ENCODE data around the gene AFF2. TPM values are rescaled to one million over a fixed set of nuclear protein-coding genes. Genes with fewer than 3 reads are reported as not detected.

Gene AFF2
- total RNA-seq, 1 experiment from 2014 or later = 231 TPM

DNA sequence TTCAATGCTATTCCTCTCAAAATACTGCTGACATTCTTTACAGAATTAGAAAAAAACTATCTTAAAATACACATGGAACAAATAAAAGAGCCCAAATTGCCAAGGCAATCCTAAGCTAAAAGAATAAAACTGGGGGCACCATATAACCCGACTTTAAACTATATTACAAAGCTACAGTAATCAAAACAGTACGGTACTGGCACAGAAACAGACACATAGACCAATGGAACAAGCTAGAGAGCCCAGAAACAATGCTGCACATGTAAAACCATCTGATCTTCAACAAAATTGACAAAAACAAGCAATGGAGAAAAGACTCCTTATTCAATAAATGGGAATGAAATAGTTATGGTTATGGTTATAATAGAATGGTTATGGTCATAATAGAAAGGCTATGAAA is 522.1 kb downstream of the AFF2 start:
- Histone ChIP-seq H3K27ac (ENCODE audit: low read length) (no peak overlapping the region), H3K4me1 (ENCODE audit: low read length) (peaks cover 4% of the 10 kb centered on the region), H3K79me2 (ENCODE audit: low read length) (no peaks in the 10 kb centered on the region), H3K9me2 (replicated peaks; ENCODE audit: insufficient read depth, low read length) (no peaks in the 10 kb centered on the region), H3K4me2 (ENCODE audit: low read depth, low read length, poor library complexity, severe bottlenecking) (no peak overlapping the region), H3K9me3 (ENCODE audit: low read length) (no peaks in the 10 kb centered on the region), H2AFZ (ENCODE audit: low read length) (no peak overlapping the region), H3K36me3 (ENCODE audit: insufficient read depth, low read length) (no peaks in the 10 kb centered on the region), H3K27me3 (ENCODE audit: low read length) (peaks cover 6% of the 10 kb centered on the region; the same call in 1 of the 2 replicates), H3K9ac (ENCODE audit: low read length) (no peak overlapping the region), H4K20me1 (ENCODE audit: insufficient read depth, low read depth, low read length) (no peaks in the 10 kb centered on the region), H3K4me3 (ENCODE audit: low read length) (no peak overlapping the region)
- no peak for DNase-seq

DNA sequence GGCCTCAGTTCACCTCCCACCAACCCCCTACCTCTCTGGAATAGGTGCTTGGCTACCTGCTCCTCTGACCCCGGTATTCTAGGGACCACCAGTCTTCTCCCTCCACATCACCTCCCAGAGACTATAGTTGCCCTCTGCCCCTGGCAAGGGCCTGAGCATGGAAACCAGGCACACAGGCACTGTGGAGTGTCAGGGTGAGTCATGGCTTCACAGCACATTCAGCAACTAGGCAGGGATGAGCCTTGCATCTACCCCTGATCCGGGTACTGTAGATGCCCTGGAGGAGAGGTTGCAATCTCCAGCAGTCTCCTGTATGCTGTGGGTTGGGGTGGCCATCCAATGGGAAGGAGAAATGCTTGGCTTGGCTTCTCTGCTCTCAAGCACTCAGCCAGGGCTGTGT is 532.0 kb downstream of the AFF2 start:
- no peaks in the 10 kb centered on the region for H3K9me2 ChIP-seq (replicated peaks; ENCODE audit: insufficient read depth, low read length)
- DNase-seq = no peak
- peaks cover 22% of the 10 kb centered on the region for H3K4me1 ChIP-seq (ENCODE audit: low read length)
- H4K20me1 ChIP-seq (ENCODE audit: insufficient read depth, low read depth, low read length) = no peaks in the 10 kb centered on the region
- H3K79me2 ChIP-seq (ENCODE audit: low read length) = no peaks in the 10 kb centered on the region
- H3K9me3 ChIP-seq (ENCODE audit: low read length) = no peaks in the 10 kb centered on the region
- no peak overlapping the region for H3K27ac ChIP-seq (ENCODE audit: low read length)
- H3K4me3 ChIP-seq (ENCODE audit: low read length) = no peak overlapping the region
- H3K36me3 ChIP-seq (ENCODE audit: insufficient read depth, low read length) = no peaks in the 10 kb centered on the region
- no peak overlapping the region for H3K4me2 ChIP-seq (ENCODE audit: low read depth, low read length, poor library complexity, severe bottlenecking)
- H2AFZ ChIP-seq (ENCODE audit: low read length) = no peak overlapping the region
- no peak overlapping the region for H3K9ac ChIP-seq (ENCODE audit: low read length)
- H3K27me3 ChIP-seq (ENCODE audit: low read length) = no peaks in the 10 kb centered on the region

GRCh38 chrX:149036086-149036485 is 535.7 kb downstream of the AFF2 start:
- no peak overlapping the region for H3K27ac ChIP-seq (ENCODE audit: low read length)
- peaks cover 22% of the 10 kb centered on the region for H3K4me1 ChIP-seq (ENCODE audit: low read length)
- H3K36me3 ChIP-seq (ENCODE audit: insufficient read depth, low read length) = no peaks in the 10 kb centered on the region
- H3K9me3 ChIP-seq (ENCODE audit: low read length) = no peaks in the 10 kb centered on the region
- no peak overlapping the region for H3K9ac ChIP-seq (ENCODE audit: low read length)
- H4K20me1 ChIP-seq (ENCODE audit: insufficient read depth, low read depth, low read length) = no peaks in the 10 kb centered on the region
- peak; percentile 91 for DNase-seq
- no peaks in the 10 kb centered on the region for H3K9me2 ChIP-seq (replicated peaks; ENCODE audit: insufficient read depth, low read length)
- H3K4me3 ChIP-seq (ENCODE audit: low read length) = no peak overlapping the region
- no peak overlapping the region for H2AFZ ChIP-seq (ENCODE audit: low read length)
- H3K4me2 ChIP-seq (ENCODE audit: low read depth, low read length, poor library complexity, severe bottlenecking) = peak overlapping the region; percentile 31
- H3K27me3 ChIP-seq (ENCODE audit: low read length) = no peaks in the 10 kb centered on the region
- H3K79me2 ChIP-seq (ENCODE audit: low read length) = no peaks in the 10 kb centered on the region

GRCh38 chrX:149037281-149037870 is 537.0 kb downstream of the AFF2 start:
- Histone ChIP-seq H3K36me3 (ENCODE audit: insufficient read depth, low read length) (no peaks in the 10 kb centered on the region), H3K9me3 (ENCODE audit: low read length) (no peaks in the 10 kb centered on the region), H3K9ac (ENCODE audit: low read length) (no peak overlapping the region), H3K4me1 (ENCODE audit: low read length) (peaks cover 22% of the 10 kb centered on the region), H2AFZ (ENCODE audit: low read length) (no peak overlapping the region), H3K79me2 (ENCODE audit: low read length) (no peaks in the 10 kb centered on the region), H4K20me1 (ENCODE audit: insufficient read depth, low read depth, low read length) (no peaks in the 10 kb centered on the region), H3K4me2 (ENCODE audit: low read depth, low read length, poor library complexity, severe bottlenecking) (no peak overlapping the region), H3K4me3 (ENCODE audit: low read length) (no peak overlapping the region), H3K27me3 (ENCODE audit: low read length) (no peaks in the 10 kb centered on the region), H3K27ac (ENCODE audit: low read length) (no peak overlapping the region), H3K9me2 (replicated peaks; ENCODE audit: insufficient read depth, low read length) (no peaks in the 10 kb centered on the region)
- DNase-seq = no peak

DNA sequence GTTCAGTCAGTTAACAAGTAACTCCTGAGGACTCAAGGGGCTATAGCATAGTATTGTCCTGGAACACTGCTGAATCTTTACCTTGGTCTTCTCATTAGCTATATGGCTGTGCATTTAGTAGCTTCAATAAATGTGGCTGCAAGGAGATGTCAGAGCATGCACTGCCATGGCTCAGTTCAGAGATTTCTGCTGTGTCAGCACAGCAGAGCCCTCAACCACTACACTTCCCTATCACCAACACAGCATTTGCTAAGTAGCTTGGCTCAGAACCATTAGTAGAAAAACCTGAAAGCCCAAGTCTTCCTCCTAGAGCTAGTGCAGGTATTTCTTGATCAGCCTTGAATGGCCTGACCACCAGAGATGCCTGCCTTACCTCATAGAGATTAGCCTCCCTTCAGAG is 538.6 kb downstream of the AFF2 start:
- Histone ChIP-seq H3K9me2 (replicated peaks; ENCODE audit: insufficient read depth, low read length) (no peaks in the 10 kb centered on the region), H3K4me3 (ENCODE audit: low read length) (no peak overlapping the region), H2AFZ (ENCODE audit: low read length) (no peak overlapping the region), H3K9me3 (ENCODE audit: low read length) (no peaks in the 10 kb centered on the region), H3K79me2 (ENCODE audit: low read length) (no peaks in the 10 kb centered on the region), H3K36me3 (ENCODE audit: insufficient read depth, low read length) (no peaks in the 10 kb centered on the region), H4K20me1 (ENCODE audit: insufficient read depth, low read depth, low read length) (no peaks in the 10 kb centered on the region), H3K9ac (ENCODE audit: low read length) (no peak overlapping the region), H3K4me2 (ENCODE audit: low read depth, low read length, poor library complexity, severe bottlenecking) (no peak overlapping the region), H3K4me1 (ENCODE audit: low read length) (peaks cover 22% of the 10 kb centered on the region), H3K27me3 (ENCODE audit: low read length) (no peaks in the 10 kb centered on the region), H3K27ac (ENCODE audit: low read length) (no peak overlapping the region)
- no peak for DNase-seq

- Histone ChIP-seq H3K36me3 (ENCODE audit: insufficient read depth, low read length) (no peaks in the 10 kb centered on the region), H2AFZ (ENCODE audit: low read length) (no peak overlapping the region), H3K9ac (ENCODE audit: low read length) (no peak overlapping the region), H3K9me2 (replicated peaks; ENCODE audit: insufficient read depth, low read length) (no peaks in the 10 kb centered on the region), H3K4me3 (ENCODE audit: low read length) (no peak overlapping the region), H3K9me3 (ENCODE audit: low read length) (no peaks in the 10 kb centered on the region), H4K20me1 (ENCODE audit: insufficient read depth, low read depth, low read length) (no peaks in the 10 kb centered on the region), H3K79me2 (ENCODE audit: low read length) (no peaks in the 10 kb centered on the region), H3K27me3 (ENCODE audit: low read length) (no peaks in the 10 kb centered on the region), H3K4me2 (ENCODE audit: low read depth, low read length, poor library complexity, severe bottlenecking) (no peak overlapping the region), H3K4me1 (ENCODE audit: low read length) (peaks cover 10% of the 10 kb centered on the region), H3K27ac (ENCODE audit: low read length) (no peak overlapping the region)
- DNase-seq = no peak
These were observed 540.6 kb downstream of the AFF2 start for GRCh38 chrX:149040873-149041535.

- H3K9me2 ChIP-seq (replicated peaks; ENCODE audit: insufficient read depth, low read length) = no peaks in the 10 kb centered on the region
- no peak overlapping the region for H3K4me2 ChIP-seq (ENCODE audit: low read depth, low read length, poor library complexity, severe bottlenecking)
- no peak overlapping the region for H3K4me3 ChIP-seq (ENCODE audit: low read length)
- no peaks in the 10 kb centered on the region for H3K4me1 ChIP-seq (ENCODE audit: low read length)
- H3K36me3 ChIP-seq (ENCODE audit: insufficient read depth, low read length) = no peaks in the 10 kb centered on the region
- no peaks in the 10 kb centered on the region for H3K79me2 ChIP-seq (ENCODE audit: low read length)
- no peaks in the 10 kb centered on the region for H4K20me1 ChIP-seq (ENCODE audit: insufficient read depth, low read depth, low read length)
- H3K27ac ChIP-seq (ENCODE audit: low read length) = no peak overlapping the region
- no peak for DNase-seq
- H3K27me3 ChIP-seq (ENCODE audit: low read length) = no peaks in the 10 kb centered on the region
- H3K9me3 ChIP-seq (ENCODE audit: low read length) = no peaks in the 10 kb centered on the region
- no peak overlapping the region for H3K9ac ChIP-seq (ENCODE audit: low read length)
- no peak overlapping the region for H2AFZ ChIP-seq (ENCODE audit: low read length)
These were observed 543.0 kb downstream of the AFF2 start for GRCh38 chrX:149043401-149043800.

DNA sequence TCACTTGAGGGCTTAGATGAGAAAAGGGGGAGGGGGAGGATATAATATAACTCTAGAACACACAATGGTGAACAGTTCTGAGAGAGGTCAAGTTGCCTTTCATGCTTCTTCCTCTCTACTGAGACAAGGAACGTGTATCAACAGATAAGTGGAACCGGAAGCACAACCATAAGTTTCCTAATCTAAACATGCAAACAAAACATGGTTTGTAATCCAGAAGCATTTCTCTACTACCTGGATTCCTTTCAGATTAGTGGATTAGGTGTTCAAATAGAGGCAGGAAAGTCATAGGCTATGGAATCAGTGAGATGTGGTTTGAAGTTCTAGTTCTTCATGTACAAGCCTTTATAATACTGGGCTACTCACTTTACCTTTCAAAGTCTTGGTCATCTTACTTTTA is 544.1 kb downstream of the AFF2 start:
- Histone ChIP-seq H3K27ac (ENCODE audit: low read length) (no peak overlapping the region), H3K36me3 (ENCODE audit: insufficient read depth, low read length) (no peaks in the 10 kb centered on the region), H3K79me2 (ENCODE audit: low read length) (no peaks in the 10 kb centered on the region), H3K4me3 (ENCODE audit: low read length) (no peak overlapping the region), H3K9me2 (replicated peaks; ENCODE audit: insufficient read depth, low read length) (no peaks in the 10 kb centered on the region), H2AFZ (ENCODE audit: low read length) (no peak overlapping the region), H3K4me1 (ENCODE audit: low read length) (no peaks in the 10 kb centered on the region), H3K9ac (ENCODE audit: low read length) (no peak overlapping the region), H3K4me2 (ENCODE audit: low read depth, low read length, poor library complexity, severe bottlenecking) (no peak overlapping the region), H3K9me3 (ENCODE audit: low read length) (no peaks in the 10 kb centered on the region), H4K20me1 (ENCODE audit: insufficient read depth, low read depth, low read length) (no peaks in the 10 kb centered on the region), H3K27me3 (ENCODE audit: low read length) (no peaks in the 10 kb centered on the region)
- DNase-seq = no peak
